DOHH2 (cell line): Measurements from ENCODE around the gene KCTD5.

ENCODE experiments used
- H3F3A ChIP-seq: fragments of 200-600 bp; sonication (generic), shearing (Covaris generic); 2 replicates; pipeline ENCODE4 v1.6.0; 2016; ENCODE audit warnings: antibody characterized with exemption, mild to moderate bottlenecking; ENCODE audit not compliant: control insufficient read depth, insufficient read depth
- H3K27ac ChIP-seq: fragments of 200-600 bp; sonication (generic); 2 replicates; pipeline ENCODE4 v1.5.1; 2014; ENCODE audit warnings: low read depth, mild to moderate bottlenecking, low read length, moderate library complexity
- H3K27me3 ChIP-seq: fragments of 200-600 bp; sonication (generic); 2 replicates; pipeline ENCODE4 v1.6.1; 2014; ENCODE audit warnings: mild to moderate bottlenecking, low read length, mixed read lengths; ENCODE audit not compliant: control insufficient read depth
- H3K36me3 ChIP-seq: fragments of 200-600 bp; sonication (generic); 2 replicates; pipeline ENCODE4 v1.6.1; 2014; ENCODE audit warnings: mild to moderate bottlenecking, low read length, moderate library complexity, mixed read lengths; ENCODE audit not compliant: control insufficient read depth
- H3K4me1 ChIP-seq: fragments of 200-600 bp; sonication (generic); 2 replicates; pipeline ENCODE4 v1.6.1; 2014; ENCODE audit warnings: mild to moderate bottlenecking, low read length, mixed read lengths; ENCODE audit not compliant: control insufficient read depth
- H3K4me2 ChIP-seq: fragments of 200-600 bp; sonication (generic); 2 replicates; pipeline ENCODE4 v1.6.0; 2014; ENCODE audit warnings: mild to moderate bottlenecking, low read length, moderate library complexity
- H3K4me3 ChIP-seq: fragments of 200-600 bp; sonication (generic); 2 replicates; pipeline ENCODE4 v1.5.1; 2014; ENCODE audit warnings: mild to moderate bottlenecking, low read length, mixed read lengths
- H3K79me2 ChIP-seq: fragments of 200-600 bp; sonication (generic); 2 replicates; pipeline ENCODE4 v1.6.1; 2014; ENCODE audit warnings: mild to moderate bottlenecking, low read length, mixed read lengths; ENCODE audit not compliant: control insufficient read depth
- H3K9me2 ChIP-seq: fragments of 200-600 bp; sonication (generic); replicated peaks from 2 replicates; pipeline ENCODE4 v1.6.1; 2014; ENCODE audit warnings: mild to moderate bottlenecking, low read length, mixed read lengths; ENCODE audit not compliant: control insufficient read depth
- H3K9me3 ChIP-seq: fragments of 200-600 bp; sonication (generic); 2 replicates; pipeline ENCODE4 v1.6.1; 2014; ENCODE audit warnings: antibody characterized with exemption, low read length, mixed read lengths; ENCODE audit not compliant: control insufficient read depth, insufficient read depth
- H4K20me1 ChIP-seq: fragments of 200-600 bp; sonication (generic); 2 replicates; pipeline ENCODE4 v1.6.0; 2014; ENCODE audit warnings: low read depth, mild to moderate bottlenecking, antibody characterized with exemption, low read length, moderate library complexity; ENCODE audit not compliant: control insufficient read depth, insufficient read depth
- CTCF ChIP-seq: fragments of 200-600 bp; sonication (generic); IDR thresholded peaks from one replicate; pipeline ENCODE4 v1.5.1; 2014; ENCODE audit warnings: antibody characterized with exemption, mild to moderate bottlenecking, low read depth, low read length; ENCODE audit not compliant: poor library complexity, severe bottlenecking
- EZH2phosphoT487 ChIP-seq: fragments of 200-600 bp; sonication (generic); IDR thresholded peaks from 2 replicates; pipeline ENCODE4 v1.6.1; 2017; ENCODE audit warnings: borderline replicate concordance, mild to moderate bottlenecking, antibody characterized with exemption, low read length, moderate library complexity, mixed read lengths

KCTD5 gene

DNA sequence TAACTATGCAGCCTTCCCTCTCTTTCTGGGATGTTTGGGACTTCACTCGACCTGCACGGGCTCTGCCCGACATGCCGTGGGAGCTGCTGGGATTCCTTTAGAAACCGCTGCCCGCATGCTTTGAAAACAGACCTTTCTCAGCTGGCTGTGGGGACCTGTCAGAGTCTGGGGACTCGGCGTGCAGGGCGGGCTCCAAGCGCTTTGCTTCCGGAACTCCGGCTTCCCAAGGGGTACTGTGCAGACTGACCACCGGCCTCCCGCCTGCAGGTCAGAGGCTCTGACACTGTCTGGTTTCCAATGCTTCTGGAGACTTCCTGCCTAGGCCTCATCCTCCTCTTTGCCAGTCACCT is 25.9 kb downstream of the KCTD5 start:
- Histone ChIP-seq H3K9me2 (no peaks in the 10 kb centered on the region), H3K27me3 (no peaks in the 10 kb centered on the region), H3K36me3 (peaks cover 6% of the 10 kb centered on the region; the same call in 1 of the 2 replicates), H3K4me1 (no peaks in the 10 kb centered on the region), H4K20me1 (no peaks in the 10 kb centered on the region), H3K4me2 (no peak overlapping the region), H3K79me2 (no peaks in the 10 kb centered on the region), H3K4me3 (no peak overlapping the region), H3K27ac (no peak overlapping the region), H3F3A (no peaks in the 10 kb centered on the region), H3K9me3 (no peaks in the 10 kb centered on the region)
- TF ChIP-seq CTCF = no peak
- no peak for TF ChIP-seq EZH2phosphoT487

DNA sequence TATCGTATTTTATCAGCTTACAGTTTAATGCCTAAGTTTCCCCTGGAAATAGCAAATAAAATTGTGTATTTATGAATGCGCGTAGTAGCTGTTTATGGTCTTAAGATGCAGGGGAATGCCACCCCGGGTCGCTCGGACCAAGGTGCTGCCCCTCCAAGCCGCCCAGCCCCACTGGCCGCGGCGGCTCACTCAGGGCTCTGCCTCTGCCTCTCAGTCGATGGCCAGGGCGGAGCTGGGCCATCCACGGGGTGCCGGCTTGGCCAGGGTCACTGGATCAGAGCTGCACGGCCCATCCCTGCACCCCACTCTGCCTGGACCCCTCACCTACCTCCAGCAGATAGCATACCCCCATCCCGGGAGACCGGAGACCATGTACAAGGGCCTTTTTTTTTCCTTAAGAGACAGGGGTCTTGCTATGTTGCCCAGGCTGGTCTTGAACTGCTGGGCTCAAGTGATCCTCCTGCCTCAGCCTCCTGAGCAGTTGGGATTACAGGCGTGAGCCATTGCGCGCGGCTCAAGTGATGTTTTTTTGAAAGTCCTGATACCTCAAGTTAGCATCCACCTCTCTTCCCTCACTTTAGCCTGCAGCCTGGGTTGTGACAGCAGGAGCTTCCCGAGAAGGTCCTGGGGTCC is 26.7 kb downstream of the KCTD5 start:
- no peaks in the 10 kb centered on the region for H3K9me3 ChIP-seq
- H3K4me2 ChIP-seq = no peak overlapping the region
- no peaks in the 10 kb centered on the region for H3F3A ChIP-seq
- no peak for TF ChIP-seq EZH2phosphoT487
- TF ChIP-seq CTCF = no peak
- H3K27ac ChIP-seq = no peak overlapping the region
- H3K36me3 ChIP-seq = peaks cover 6% of the 10 kb centered on the region; the same call in 1 of the 2 replicates
- H3K4me1 ChIP-seq = no peaks in the 10 kb centered on the region
- H4K20me1 ChIP-seq = no peaks in the 10 kb centered on the region
- no peaks in the 10 kb centered on the region for H3K79me2 ChIP-seq
- no peaks in the 10 kb centered on the region for H3K9me2 ChIP-seq
- no peak overlapping the region for H3K4me3 ChIP-seq
- no peaks in the 10 kb centered on the region; the same call in 1 of the 2 replicates for H3K27me3 ChIP-seq

DNA sequence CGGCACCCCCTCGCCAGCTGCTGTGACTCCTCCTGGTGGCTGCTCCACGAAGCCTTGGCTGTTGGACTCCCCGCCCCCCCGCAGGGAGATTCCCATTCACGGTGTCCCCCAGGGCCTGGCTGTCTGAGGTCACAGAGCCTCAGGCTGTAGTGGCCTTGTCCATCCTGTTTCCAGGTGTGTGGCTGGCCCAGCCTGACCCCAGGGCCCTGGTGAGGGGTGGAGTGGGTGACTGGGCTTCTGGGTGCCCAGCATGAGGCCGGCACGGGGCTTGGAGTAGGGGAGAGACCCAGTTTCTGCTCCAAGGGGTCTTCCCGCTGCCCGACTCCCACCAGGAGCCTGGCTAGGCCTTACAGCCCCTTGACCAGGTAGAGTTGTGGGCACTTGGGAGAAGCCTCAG is 27.3 kb downstream of the KCTD5 start:
- Histone ChIP-seq H3K36me3 (peaks cover 6% of the 10 kb centered on the region; the same call in 1 of the 2 replicates), H3K4me3 (no peak overlapping the region), H4K20me1 (no peaks in the 10 kb centered on the region), H3K4me1 (no peaks in the 10 kb centered on the region), H3K9me3 (no peaks in the 10 kb centered on the region), H3F3A (no peaks in the 10 kb centered on the region), H3K4me2 (no peak overlapping the region), H3K79me2 (no peaks in the 10 kb centered on the region), H3K27me3 (no peaks in the 10 kb centered on the region; the same call in 1 of the 2 replicates), H3K9me2 (no peaks in the 10 kb centered on the region), H3K27ac (no peak overlapping the region)
- no peak for TF ChIP-seq EZH2phosphoT487
- no peak for TF ChIP-seq CTCF
